Epithelial cell of esophagus (primary cell): ENCODE data around the gene CEP162.

Source experiments
- DNase-seq: peaks from one replicate; pipeline ENCODE4 v3.0.0; 2010; ENCODE audit warnings: low read depth
- H3K4me3 ChIP-seq: 2 replicates; pipeline ENCODE4 v1.5.1; 2011; ENCODE audit warnings: mild to moderate bottlenecking, low read length, control low read depth
- TF ChIP-seq, protein P1 (sequence below): IDR thresholded peaks from 2 replicates; pipeline ENCODE4 v1.5.1; 2011; ENCODE audit warnings: low read depth, mild to moderate bottlenecking, low read length, control low read depth, inconsistent platforms; ENCODE audit not compliant: insufficient read depth; ENCODE audit errors: missing control alignments

The CEP162 gene

DNA sequence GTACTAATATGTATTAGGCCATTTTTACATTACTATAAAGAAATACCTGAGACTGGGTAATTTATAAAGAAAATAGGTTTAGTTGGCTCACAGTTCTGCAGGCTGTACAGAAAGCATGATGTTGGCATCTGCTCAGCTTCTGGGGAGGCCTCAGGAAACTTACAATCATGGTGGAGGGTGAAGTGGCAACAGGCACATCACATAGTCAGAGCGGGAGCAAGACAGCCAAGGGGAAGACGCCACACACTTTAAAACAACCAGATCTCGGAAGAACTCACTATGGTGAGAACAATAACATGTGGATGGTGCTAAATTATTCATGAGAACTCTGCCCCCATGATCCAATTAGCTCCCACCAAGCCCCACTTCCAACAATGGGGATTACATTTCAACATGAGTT, 41.3 kb upstream of the CEP162 start:
- no peak overlapping the region for H3K4me3 ChIP-seq
- no peak for DNase-seq
- TF ChIP-seq, protein P1, sequence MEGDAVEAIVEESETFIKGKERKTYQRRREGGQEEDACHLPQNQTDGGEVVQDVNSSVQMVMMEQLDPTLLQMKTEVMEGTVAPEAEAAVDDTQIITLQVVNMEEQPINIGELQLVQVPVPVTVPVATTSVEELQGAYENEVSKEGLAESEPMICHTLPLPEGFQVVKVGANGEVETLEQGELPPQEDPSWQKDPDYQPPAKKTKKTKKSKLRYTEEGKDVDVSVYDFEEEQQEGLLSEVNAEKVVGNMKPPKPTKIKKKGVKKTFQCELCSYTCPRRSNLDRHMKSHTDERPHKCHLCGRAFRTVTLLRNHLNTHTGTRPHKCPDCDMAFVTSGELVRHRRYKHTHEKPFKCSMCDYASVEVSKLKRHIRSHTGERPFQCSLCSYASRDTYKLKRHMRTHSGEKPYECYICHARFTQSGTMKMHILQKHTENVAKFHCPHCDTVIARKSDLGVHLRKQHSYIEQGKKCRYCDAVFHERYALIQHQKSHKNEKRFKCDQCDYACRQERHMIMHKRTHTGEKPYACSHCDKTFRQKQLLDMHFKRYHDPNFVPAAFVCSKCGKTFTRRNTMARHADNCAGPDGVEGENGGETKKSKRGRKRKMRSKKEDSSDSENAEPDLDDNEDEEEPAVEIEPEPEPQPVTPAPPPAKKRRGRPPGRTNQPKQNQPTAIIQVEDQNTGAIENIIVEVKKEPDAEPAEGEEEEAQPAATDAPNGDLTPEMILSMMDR, result no peak

DNA sequence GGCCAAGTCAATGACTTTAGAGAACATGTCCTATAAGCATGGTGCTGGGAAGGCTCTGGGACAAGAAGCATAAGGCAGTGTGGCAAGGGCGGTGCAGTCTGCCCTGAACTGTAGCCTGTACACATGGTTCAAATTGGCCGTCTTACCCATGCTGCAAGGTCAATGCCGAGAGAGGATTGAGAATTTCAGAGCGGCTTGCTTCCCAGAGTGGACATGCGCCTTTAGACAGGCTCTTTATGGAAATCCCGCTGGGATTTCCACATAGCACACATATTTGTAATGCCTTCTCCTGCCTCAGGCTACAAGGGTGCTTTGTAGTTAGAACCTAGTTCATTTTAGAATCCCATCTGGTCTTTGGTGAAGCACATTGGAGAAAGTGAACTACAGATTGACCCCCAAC, 36.1 kb upstream of the CEP162 start:
- peak; percentile 6 for DNase-seq
- TF ChIP-seq, protein P1, result no peak
- H3K4me3 ChIP-seq, result no peak overlapping the region

GRCh38 chr6:84260926-84261325, 33.5 kb upstream of the CEP162 start:
- no peak overlapping the region for H3K4me3 ChIP-seq
- peak; percentile 29 for DNase-seq
- TF ChIP-seq, protein P1, result no peak

- TF ChIP-seq, protein P1, result no peak
- H3K4me3 ChIP-seq, result no peak overlapping the region
- no peak for DNase-seq
These were observed 32.8 kb upstream of the CEP162 start for GRCh38 chr6:84260196-84260595.

- DNase-seq, result no peak
- no peak overlapping the region for H3K4me3 ChIP-seq
- TF ChIP-seq, protein P1, result no peak
These were observed 31.4 kb upstream of the CEP162 start for GRCh38 chr6:84258866-84259265.

GRCh38 chr6:84258268-84258667, 30.8 kb upstream of the CEP162 start:
- H3K4me3 ChIP-seq, result no peak overlapping the region
- no peak for DNase-seq
- TF ChIP-seq, protein P1, result no peak

DNA sequence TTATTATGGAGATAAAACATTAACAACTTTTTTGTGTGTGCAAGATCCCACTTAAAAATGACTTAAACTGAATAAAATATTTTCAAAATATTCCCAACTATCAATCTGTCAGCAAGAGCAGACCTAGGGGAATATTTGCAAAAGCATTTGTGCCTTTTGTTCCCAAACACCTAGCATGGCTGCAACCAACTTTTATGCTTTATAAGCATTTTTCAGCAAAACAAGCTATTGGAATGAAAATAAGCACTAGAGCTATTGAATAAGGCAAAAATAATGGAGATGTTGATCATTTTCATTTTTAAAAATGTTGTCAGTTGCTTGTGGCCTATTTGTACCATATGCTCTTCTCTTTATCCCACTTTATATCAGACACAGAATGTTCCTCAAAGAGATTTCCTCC, 28.2 kb upstream of the CEP162 start:
- TF ChIP-seq, protein P1, result no peak
- no peak overlapping the region for H3K4me3 ChIP-seq
- DNase-seq, result no peak
